Tibial nerve (tissue), 3 donors: ENCODE results near the gene RHEX.

Experiments
- POLR2A ChIP-seq, 2 donors: fragments of 450-650 bp; IDR thresholded peaks; one replicate each; pipeline ENCODE4 v1.6.1; 2017; ENCODE audit warnings: antibody characterized with exemption in 2 of 2, mild to moderate bottlenecking in 2 of 2, moderate library complexity in 2 of 2
- TF ChIP-seq, protein P1 (sequence below), 5 experiments: fragments of 200-600 bp in 3 of 5; fragments of 450-650 bp in 2 of 5; sonication (generic) in 3 of 5; IDR thresholded peaks; one replicate each; pipeline ENCODE4 v1.5.1; 2016 to 2019; ENCODE audit warnings: antibody characterized with exemption in 5 of 5, mild to moderate bottlenecking in 3 of 5, moderate library complexity in 2 of 5

DNA sequence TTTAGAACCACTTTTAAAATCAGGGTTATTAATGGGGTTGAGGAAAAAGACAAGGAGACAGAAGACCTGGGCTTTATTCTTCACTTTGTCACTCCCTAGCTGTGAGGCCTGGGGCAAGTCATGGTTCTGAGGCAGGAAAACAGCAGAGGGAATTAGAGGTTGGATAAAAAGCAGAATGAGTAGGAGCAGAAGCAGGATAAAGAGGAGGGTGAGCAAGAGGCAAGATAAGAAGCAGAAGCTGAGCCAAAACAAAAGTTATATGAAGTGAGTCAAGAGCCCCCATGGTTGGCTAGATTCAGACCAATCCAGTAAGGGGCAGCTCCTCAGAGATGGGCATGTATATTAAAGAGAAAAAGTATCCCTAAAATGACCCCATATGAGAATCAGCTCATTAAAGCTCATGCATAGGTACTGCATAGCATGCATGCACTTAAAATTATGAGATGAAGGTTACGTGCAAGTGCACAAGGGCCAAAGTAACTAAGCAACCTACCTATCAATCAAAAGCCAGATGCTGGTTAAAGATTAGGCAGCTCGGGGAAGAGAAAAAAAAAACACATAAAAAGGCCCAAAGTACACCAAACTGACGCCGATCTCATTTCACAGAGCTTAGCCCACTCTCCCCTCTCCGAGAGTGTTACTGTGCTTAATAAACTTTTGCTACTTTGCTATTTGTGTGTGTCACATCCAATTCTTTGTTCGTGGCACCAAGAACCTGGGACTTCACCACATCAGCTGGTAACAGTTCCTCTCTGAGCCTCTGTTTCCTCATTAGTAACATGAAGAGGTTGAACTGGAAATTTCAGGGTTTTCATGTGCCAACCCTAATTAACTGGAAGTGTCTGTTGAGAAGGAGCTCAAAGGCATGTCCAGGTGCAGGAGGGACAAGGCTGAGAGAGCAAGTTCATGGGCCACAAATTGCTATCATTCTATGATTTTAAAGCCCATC, 62.0 kb downstream of the RHEX start:
- TF ChIP-seq, protein P1, sequence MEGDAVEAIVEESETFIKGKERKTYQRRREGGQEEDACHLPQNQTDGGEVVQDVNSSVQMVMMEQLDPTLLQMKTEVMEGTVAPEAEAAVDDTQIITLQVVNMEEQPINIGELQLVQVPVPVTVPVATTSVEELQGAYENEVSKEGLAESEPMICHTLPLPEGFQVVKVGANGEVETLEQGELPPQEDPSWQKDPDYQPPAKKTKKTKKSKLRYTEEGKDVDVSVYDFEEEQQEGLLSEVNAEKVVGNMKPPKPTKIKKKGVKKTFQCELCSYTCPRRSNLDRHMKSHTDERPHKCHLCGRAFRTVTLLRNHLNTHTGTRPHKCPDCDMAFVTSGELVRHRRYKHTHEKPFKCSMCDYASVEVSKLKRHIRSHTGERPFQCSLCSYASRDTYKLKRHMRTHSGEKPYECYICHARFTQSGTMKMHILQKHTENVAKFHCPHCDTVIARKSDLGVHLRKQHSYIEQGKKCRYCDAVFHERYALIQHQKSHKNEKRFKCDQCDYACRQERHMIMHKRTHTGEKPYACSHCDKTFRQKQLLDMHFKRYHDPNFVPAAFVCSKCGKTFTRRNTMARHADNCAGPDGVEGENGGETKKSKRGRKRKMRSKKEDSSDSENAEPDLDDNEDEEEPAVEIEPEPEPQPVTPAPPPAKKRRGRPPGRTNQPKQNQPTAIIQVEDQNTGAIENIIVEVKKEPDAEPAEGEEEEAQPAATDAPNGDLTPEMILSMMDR (IDR thresholded peaks at IDR 0.05): no peak
- TF ChIP-seq POLR2A (IDR thresholded peaks at IDR 0.05): no peak
